Muscle layer of duodenum (tissue), 2 donors: ENCODE measurements around the gene RABGAP1L.

Source experiments
- H3K27ac ChIP-seq: one replicate; pipeline ENCODE4 v1.7.0; 2013; ENCODE audit warnings: mild to moderate bottlenecking, low read length
- H3K27me3 ChIP-seq: one replicate; pipeline ENCODE4 v1.7.0; 2013; ENCODE audit warnings: low read depth, mild to moderate bottlenecking, control low read depth, low read length
- H3K36me3 ChIP-seq, 2 donors: one replicate each; pipeline ENCODE4 v1.7.0; 2013; ENCODE audit warnings: low read length in 2 of 2, control low read depth in 1 of 2, mild to moderate bottlenecking in 1 of 2; ENCODE audit not compliant: insufficient read depth in 2 of 2, control insufficient read depth in 1 of 2
- H3K4me1 ChIP-seq, 2 donors: one replicate each; pipeline ENCODE4 v1.7.0; 2013; ENCODE audit warnings: low read length in 2 of 2, mild to moderate bottlenecking in 2 of 2, control low read depth in 1 of 2, moderate library complexity in 1 of 2; ENCODE audit not compliant: insufficient read depth in 2 of 2, control insufficient read depth in 1 of 2
- H3K4me3 ChIP-seq, 2 donors: one replicate each; pipeline ENCODE4 v1.7.0; 2013; ENCODE audit warnings: low read length in 2 of 2, low read depth in 1 of 2, mild to moderate bottlenecking in 1 of 2
- H3K9me3 ChIP-seq, 2 donors: one replicate each; pipeline ENCODE4 v1.7.0; 2013; ENCODE audit warnings: low read length in 2 of 2, control low read depth in 1 of 2, mild to moderate bottlenecking in 1 of 2; ENCODE audit not compliant: control insufficient read depth in 1 of 2
- donor health status: healthy.

Gene RABGAP1L

DNA sequence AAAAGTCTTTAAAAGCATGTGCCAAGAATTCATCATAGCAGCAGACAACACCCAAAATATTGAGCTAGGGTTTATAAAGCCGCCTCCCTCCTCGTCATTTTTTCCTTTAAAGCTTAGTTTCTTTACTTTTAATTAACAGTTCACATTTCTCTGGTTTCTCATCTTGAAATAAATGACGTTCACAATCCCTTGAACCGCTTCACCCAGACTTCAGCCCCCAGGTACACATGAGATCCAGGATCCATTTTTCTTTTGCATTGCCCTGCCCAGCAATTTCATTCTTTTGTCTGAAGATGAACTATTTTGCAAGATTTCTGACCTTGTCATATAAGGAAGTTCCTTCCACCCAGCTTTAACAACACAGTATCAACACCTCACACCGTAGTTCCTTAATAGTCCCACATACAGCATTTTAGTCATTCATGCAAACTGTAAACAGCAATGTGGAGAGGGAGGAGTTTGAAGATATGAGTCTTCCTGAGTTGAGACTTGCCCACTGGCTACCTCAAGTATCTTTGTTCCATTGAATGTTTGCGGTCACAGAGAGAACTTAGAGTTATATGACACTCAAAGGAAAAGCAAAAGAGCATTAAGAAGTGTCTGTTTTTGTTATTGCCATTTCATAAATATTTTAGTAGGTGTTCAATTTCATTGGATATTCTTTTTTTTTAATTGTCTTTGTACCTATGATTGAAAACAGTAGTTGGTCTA lies 805.1 kb downstream of the RABGAP1L start:
- Histone ChIP-seq H3K4me3 (no peak overlapping the region), H3K4me1 (peaks cover 15 to 30% of the 10 kb centered on the region in 2 donors), H3K36me3 (peaks cover 0 to 4% of the 10 kb centered on the region in 2 donors), H3K27me3 (no peaks in the 10 kb centered on the region), H3K27ac (peak overlapping the region; percentile 76), H3K9me3 (no peaks in the 10 kb centered on the region)

DNA sequence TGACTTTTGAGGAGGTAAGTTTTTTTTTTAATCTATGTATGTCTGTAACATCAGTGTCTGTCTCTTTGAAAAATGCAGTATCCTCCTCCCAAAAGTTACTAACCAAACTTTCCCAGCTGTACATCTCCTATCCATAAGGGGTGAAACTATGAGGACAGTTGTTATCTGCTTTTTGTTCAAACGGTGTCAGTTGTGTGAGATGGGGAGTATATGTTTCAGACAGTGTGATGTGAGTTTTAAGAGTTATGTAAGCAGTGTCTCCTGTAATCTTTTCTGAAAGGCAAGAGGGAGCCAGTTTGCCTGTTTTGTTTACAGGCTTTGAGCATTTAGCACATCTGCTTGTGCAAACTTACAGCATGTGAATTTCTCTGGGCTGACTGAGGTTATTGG lies 805.6 kb downstream of the RABGAP1L start:
- H3K27me3 ChIP-seq, result no peaks in the 10 kb centered on the region
- peaks cover 15 to 30% of the 10 kb centered on the region in 2 donors for H3K4me1 ChIP-seq
- H3K27ac ChIP-seq, result peak overlapping the region; percentile 76
- H3K36me3 ChIP-seq, result peaks cover 0 to 7% of the 10 kb centered on the region in 2 donors
- peak overlapping the region; percentile 24 to 26 for H3K4me3 ChIP-seq
- H3K9me3 ChIP-seq, result no peaks in the 10 kb centered on the region

DNA sequence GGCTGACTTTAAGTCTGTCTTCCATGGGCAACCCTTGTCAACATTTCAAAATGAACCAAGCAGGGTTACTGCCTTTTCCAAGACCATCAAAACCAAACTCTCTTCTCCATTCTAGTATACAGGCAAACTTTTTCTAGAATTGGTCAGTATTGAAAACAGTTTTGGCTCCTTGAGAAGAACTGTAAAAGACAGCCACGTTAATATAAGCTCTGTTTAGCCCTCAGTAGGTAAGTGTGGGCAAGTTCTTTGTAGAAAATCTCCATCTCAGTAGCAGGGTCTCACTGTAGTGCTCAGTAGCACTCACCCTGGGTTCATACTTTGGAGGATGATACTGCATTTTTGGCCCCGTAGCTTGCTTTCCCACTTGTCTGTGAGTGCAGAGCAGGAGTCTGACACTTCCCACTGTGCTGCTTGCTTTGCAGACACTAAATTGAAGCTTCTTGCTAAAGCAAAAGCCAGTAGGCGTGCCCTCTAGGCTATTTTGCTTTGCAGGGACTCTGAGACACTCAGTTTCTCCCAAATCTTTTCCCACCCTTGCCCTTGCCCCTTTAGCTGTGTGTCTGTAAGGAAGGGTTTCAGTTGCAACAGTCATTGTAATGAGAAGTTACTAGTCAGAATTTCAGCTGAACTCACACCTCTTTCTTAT lies 806.2 kb downstream of the RABGAP1L start:
- peak overlapping the region; percentile 24 to 26 for H3K4me3 ChIP-seq
- peak overlapping the region; percentile 76 for H3K27ac ChIP-seq
- H3K4me1 ChIP-seq, result peaks cover 15 to 30% of the 10 kb centered on the region in 2 donors
- H3K36me3 ChIP-seq, result peaks cover 0 to 7% of the 10 kb centered on the region in 2 donors
- no peaks in the 10 kb centered on the region for H3K9me3 ChIP-seq
- H3K27me3 ChIP-seq, result no peaks in the 10 kb centered on the region

DNA sequence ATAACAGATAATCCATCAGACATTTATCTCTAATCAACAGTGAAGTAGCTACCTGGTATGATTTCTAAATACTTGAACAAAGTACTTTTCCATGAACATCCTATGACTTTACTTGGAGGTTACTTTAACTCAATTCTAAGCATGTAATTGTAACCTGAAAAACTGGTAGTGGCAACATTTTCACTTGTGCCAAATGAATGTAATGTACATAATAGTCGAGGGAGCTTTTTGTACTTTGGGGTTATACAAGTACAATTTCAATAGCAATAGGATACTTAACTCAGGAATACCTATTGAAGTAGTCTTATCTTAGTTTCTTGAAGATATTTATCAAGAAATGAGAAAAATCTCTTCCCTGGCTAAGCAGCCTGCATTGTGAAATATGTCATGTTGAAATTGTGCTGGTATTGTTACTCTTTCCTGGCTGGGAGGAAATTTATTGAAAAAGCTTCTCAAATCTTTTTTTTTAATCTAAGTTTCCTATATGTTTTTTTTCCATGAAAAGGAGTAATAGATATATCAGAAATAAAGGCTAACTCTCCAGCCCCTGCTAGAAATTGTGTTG lies 806.8 kb downstream of the RABGAP1L start:
- Histone ChIP-seq H3K9me3 (no peaks in the 10 kb centered on the region), H3K4me3 (peak overlapping the region; percentile 24 to 26), H3K27me3 (no peaks in the 10 kb centered on the region), H3K4me1 (peaks cover 15 to 30% of the 10 kb centered on the region in 2 donors), H3K36me3 (peaks cover 0 to 7% of the 10 kb centered on the region in 2 donors), H3K27ac (peak overlapping the region; percentile 76)

DNA sequence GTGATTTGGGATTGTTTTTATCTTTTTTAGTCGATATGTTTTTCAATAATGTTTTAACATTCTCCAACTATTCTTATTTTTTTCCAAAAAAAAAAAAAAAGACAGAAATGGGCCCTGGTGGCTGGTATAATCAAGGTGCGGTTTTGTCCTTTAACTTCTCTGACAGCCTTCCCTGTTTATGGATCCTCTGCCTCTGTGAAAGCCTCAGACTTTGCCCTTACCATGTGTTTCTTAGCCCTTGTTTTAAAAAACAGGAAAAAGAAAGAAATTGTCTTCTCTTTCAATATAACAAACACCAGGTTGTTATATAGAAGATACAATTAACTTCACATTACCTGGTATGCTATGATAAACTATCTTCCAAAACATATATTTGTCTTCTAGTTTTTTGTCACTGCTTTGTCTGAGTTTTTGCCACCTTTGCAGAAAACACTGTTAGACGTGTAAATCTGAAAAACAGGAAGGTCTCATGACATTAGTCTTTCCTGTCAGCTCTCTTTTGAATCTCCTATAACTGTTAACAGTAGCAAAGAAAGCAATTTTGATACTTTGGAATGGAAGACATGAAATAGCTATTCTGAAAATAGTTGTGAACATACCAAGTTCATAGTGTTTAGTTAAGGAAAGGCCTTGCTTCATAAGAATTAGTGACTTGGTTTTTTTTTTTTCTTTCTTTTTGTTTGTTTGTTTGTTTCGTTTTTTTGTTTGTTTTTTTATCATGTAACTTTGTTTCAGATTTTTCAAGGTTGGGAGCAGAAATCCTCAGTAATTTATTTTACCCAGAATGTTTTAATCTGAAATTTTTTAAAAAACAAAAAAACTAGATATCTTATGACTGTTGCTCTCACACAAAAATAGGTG lies 808.8 kb downstream of the RABGAP1L start:
- Histone ChIP-seq H3K36me3 (peaks cover 0 to 7% of the 10 kb centered on the region in 2 donors), H3K4me3 (no peak overlapping the region), H3K9me3 (no peaks in the 10 kb centered on the region), H3K27ac (peak overlapping the region; percentile 42), H3K27me3 (no peaks in the 10 kb centered on the region), H3K4me1 (peaks cover 15 to 30% of the 10 kb centered on the region in 2 donors)

DNA sequence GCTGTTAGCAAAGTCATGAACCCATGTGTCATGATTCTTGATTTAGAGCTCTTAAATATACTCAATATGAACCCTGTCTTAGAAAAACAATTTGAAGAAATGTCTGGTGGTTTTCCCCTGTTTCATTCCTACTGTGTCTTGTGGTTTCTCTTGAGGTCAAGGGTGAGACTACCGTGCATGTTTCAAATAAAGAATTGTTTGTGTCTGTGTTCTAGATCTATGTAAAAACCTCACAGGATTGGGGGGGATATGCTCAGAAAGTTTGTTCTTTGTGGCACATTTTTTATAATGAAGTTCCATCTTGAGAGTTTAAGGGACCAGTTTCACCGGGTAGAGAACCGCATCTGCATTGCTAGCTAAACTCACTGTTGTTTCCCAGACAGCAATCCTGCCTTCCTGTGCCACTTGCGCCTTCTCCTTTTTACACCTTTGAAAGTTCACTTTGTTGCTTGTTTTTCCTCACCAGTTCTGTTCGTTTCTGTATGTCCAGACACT lies 809.5 kb downstream of the RABGAP1L start:
- peaks cover 0 to 7% of the 10 kb centered on the region in 2 donors for H3K36me3 ChIP-seq
- H3K27ac ChIP-seq, result peak overlapping the region; percentile 42
- peaks cover 15 to 26% of the 10 kb centered on the region in 2 donors for H3K4me1 ChIP-seq
- no peak overlapping the region for H3K4me3 ChIP-seq
- no peaks in the 10 kb centered on the region for H3K9me3 ChIP-seq
- no peaks in the 10 kb centered on the region for H3K27me3 ChIP-seq

DNA sequence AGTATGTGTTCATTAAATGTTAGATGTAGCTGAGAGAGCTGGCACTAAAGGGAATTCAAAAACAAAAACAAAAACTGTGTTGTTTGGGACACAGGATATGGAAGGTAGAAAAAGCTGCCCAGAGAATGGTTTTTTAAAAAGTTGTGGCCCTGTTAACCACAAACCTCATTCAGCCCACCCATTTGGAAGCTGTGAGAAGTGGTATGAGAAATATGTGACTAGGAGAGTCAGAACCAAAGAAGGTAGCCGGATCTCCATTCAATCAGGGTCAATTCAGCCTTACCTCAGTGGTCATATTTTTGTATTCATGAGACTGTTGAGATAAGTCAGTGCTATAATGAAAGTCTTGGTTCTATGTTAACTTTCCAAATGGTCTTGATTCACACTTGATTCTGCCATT lies 810.7 kb downstream of the RABGAP1L start:
- Histone ChIP-seq H3K4me1 (peaks cover 15% of the 10 kb centered on the region in 2 donors), H3K27me3 (no peaks in the 10 kb centered on the region), H3K4me3 (no peak overlapping the region), H3K9me3 (no peaks in the 10 kb centered on the region), H3K27ac (no peak overlapping the region), H3K36me3 (peaks cover 2 to 7% of the 10 kb centered on the region in 2 donors)

DNA sequence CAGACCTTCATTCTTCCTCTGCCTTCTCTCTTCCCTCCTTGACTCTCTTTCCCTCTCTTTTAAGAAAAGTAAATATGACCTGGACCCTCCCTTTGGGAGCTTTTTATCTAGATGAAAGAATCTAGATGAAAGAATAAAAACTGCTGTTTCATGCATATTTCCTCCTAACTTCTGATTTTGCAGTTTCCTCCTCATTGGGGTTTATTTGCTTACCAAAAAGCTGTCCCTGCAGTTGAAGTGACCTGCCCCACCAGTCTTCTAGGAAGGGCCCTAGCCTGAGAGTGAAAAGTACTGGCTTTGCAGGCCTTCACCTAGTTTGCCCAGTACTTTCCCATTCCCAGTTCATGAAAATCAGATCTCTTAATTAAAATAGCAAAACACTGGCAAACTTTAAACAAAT lies 812.1 kb downstream of the RABGAP1L start:
- H3K27me3 ChIP-seq, result no peaks in the 10 kb centered on the region

DNA sequence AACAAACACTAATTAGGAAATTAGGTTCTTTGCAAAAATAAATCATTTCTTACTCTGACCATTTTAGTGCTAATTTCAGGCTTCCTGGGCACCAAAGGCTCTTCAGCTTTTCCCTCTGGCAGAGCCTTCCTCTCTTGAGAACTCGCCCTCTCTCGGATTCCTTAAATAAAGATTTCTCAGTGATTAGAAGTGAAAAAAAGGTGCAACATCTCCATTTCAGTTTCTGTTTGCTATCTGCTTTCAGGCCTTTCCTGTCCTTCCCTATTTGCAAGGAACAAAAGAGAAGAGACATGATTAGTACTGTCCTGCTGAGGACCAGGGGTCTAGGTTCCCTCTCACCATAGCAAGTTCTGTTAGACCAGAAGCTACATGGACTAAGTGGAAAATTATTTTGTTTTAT lies 812.6 kb downstream of the RABGAP1L start:
- Histone ChIP-seq H3K4me1 (peaks cover 0 to 4% of the 10 kb centered on the region in 2 donors), H3K9me3 (no peaks in the 10 kb centered on the region), H3K27me3 (no peaks in the 10 kb centered on the region), H3K27ac (peak overlapping the region; percentile 19), H3K36me3 (peaks cover 3 to 12% of the 10 kb centered on the region in 2 donors), H3K4me3 (no peak overlapping the region)

More for the DNA sequence above, 812.1 kb downstream of the RABGAP1L start:
- Histone ChIP-seq H3K27ac (peak overlapping the region; percentile 19), H3K36me3 (peaks cover 3 to 9% of the 10 kb centered on the region in 2 donors), H3K4me1 (peaks cover 1 to 4% of the 10 kb centered on the region in 2 donors), H3K4me3 (no peak overlapping the region), H3K9me3 (no peaks in the 10 kb centered on the region)

DNA sequence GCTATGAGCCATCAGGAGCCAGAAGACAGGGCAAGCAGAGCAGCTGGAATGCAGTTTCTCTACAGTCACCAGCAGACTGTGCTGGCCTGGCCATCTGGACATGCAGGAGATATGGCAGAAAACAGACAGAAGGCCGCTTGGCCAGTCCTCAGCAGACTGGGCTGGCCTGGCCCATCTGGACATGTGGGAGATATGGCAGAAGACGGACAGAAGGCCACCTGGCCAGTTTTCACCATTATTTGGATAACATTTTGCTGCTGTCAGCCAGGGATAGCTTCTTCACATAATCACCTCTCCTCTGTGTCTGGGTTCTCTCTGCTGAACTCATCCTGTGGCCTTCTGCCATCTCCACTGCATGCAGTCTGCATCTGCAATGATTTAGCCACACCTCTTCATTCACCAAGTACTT lies 815.4 kb downstream of the RABGAP1L start:
- H3K4me1 ChIP-seq, result no peaks in the 10 kb centered on the region
- H3K36me3 ChIP-seq, result peaks cover 9 to 10% of the 10 kb centered on the region in 2 donors
- no peaks in the 10 kb centered on the region for H3K27me3 ChIP-seq
- H3K27ac ChIP-seq, result no peak overlapping the region
- no peaks in the 10 kb centered on the region for H3K9me3 ChIP-seq
- no peak overlapping the region for H3K4me3 ChIP-seq
